ENCODE measurements around the gene CCDC12.

The CCDC12 gene

GRCh38 chr3:46921871-46922271 is 54.7 kb downstream of the CCDC12 start:
- TF ChIP-seq CTCF (IDR thresholded peaks at IDR 0.05; ENCODE audit: insufficient read depth, low read length, missing control alignments): no peak
- H3K4me3 ChIP-seq (ENCODE audit: low read depth, low read length): no peak overlapping the region
- ChIA-PET POLR2A (no interaction called here), CTCF (interaction anchor here (2.0 to 9.2 kb wide), 6 partner anchors 9 to 403 kb away, joined by 5 to 130 read pairs (median 41); no protein-coding TSS in a partner anchor)
- no peak for DNase-seq (ENCODE audit: low read depth, low spot score)

- POLR2A ChIA-PET: no interaction called here
- CTCF ChIA-PET: interaction anchor here (0.8 to 9.2 kb wide), 6 partner anchors 8 to 404 kb away, joined by 3 to 130 read pairs (median 41); no protein-coding TSS in a partner anchor
- DNase-seq (ENCODE audit: low read depth, low spot score): no peak
- H3K4me3 ChIP-seq (ENCODE audit: low read depth, low read length): no peak overlapping the region
- no peak for TF ChIP-seq CTCF (IDR thresholded peaks at IDR 0.05; ENCODE audit: insufficient read depth, low read length, missing control alignments)
Observed at GRCh38 chr3:46921041-46921440, 55.5 kb downstream of the CCDC12 start.

- CTCF ChIA-PET: interaction anchor here (0.7 to 9.2 kb wide), 7 partner anchors 9 to 407 kb away, joined by 3 to 130 read pairs (median 7); no protein-coding TSS in a partner anchor
- no peak for DNase-seq (ENCODE audit: low read depth, low spot score)
- POLR2A ChIA-PET: interaction anchor here (0.7 kb wide), 1 partner anchor 58 kb away, joined by 3 read pairs; no protein-coding TSS in a partner anchor
- H3K4me3 ChIP-seq (ENCODE audit: low read depth, low read length): no peak overlapping the region
- no peak for TF ChIP-seq CTCF (IDR thresholded peaks at IDR 0.05; ENCODE audit: insufficient read depth, low read length, missing control alignments)
Observed at GRCh38 chr3:46918634-46919033, 57.9 kb downstream of the CCDC12 start.

- DNase-seq (ENCODE audit: low read depth, low spot score): no peak
- no peak for TF ChIP-seq CTCF (IDR thresholded peaks at IDR 0.05; ENCODE audit: insufficient read depth, low read length, missing control alignments)
- no peak overlapping the region for H3K4me3 ChIP-seq (ENCODE audit: low read depth, low read length)
- ChIA-PET POLR2A (interaction anchor here (0.7 kb wide), 1 partner anchor 58 kb away, joined by 3 read pairs; no protein-coding TSS in a partner anchor), CTCF (interaction anchor here (0.7 to 9.2 kb wide), 5 partner anchors 9 to 23 kb away, joined by 3 to 130 read pairs (median 6); no protein-coding TSS in a partner anchor)
Observed at GRCh38 chr3:46918202-46918601, 58.3 kb downstream of the CCDC12 start.

GRCh38 chr3:46917257-46917656 is 59.3 kb downstream of the CCDC12 start:
- no peak overlapping the region for H3K4me3 ChIP-seq (ENCODE audit: low read depth, low read length)
- no peak for TF ChIP-seq CTCF (IDR thresholded peaks at IDR 0.05; ENCODE audit: insufficient read depth, low read length, missing control alignments)
- POLR2A ChIA-PET: no interaction called here
- DNase-seq (ENCODE audit: low read depth, low spot score): no peak
- CTCF ChIA-PET: interaction anchor here (1.0 to 1.4 kb wide), 3 partner anchors 8 to 407 kb away, joined by 3 to 6 read pairs (median 3); no protein-coding TSS in a partner anchor

GRCh38 chr3:46916799-46917198 is 59.7 kb downstream of the CCDC12 start:
- no peak overlapping the region for H3K4me3 ChIP-seq (ENCODE audit: low read depth, low read length)
- POLR2A ChIA-PET: no interaction called here
- CTCF ChIA-PET: interaction anchor here (1.0 to 1.4 kb wide), 3 partner anchors 7 to 407 kb away, joined by 3 to 6 read pairs (median 3); no protein-coding TSS in a partner anchor
- TF ChIP-seq CTCF (IDR thresholded peaks at IDR 0.05; ENCODE audit: insufficient read depth, low read length, missing control alignments): no peak
- DNase-seq (ENCODE audit: low read depth, low spot score): no peak
